HEK293 (cell line): ENCODE results near the gene HIC1.

Experiments
- CTCF ChIA-PET: fragments of 350-600 bp; formaldehyde crosslinking; extraction: SDS; loops from one replicate; lab custom pipeline; 2021; ENCODE audit warnings: antibody characterized with exemption; lab: Yijun Ruan, JAX
- POLR2A ChIA-PET: fragments of 300-600 bp; formaldehyde crosslinking; extraction: SDS; loops from one replicate; lab custom pipeline; 2020; ENCODE audit warnings: antibody characterized with exemption, inconsistent platforms; lab: Yijun Ruan, JAX
- H3K27ac ChIP-seq: fragments of 200-500 bp; sonication (Bioruptor generic); 2 replicates; pipeline ENCODE4 v1.5.1; 2014; ENCODE audit warnings: low read depth, low read length, control low read depth, inconsistent platforms; ENCODE audit errors: extremely low read depth
- H3K36me3 ChIP-seq, 2 experiments: fragments of 200-500 bp in 1 of 2; sonication (Bioruptor generic) in 1 of 2; 1 replicate in 1 of 2; 2 replicates in 1 of 2; pipeline ENCODE4 v1.5.1; 2014 to 2017; ENCODE audit warnings: inconsistent platforms in 2 of 2, low read length in 2 of 2; ENCODE audit not compliant: control insufficient read depth in 2 of 2, insufficient read depth in 1 of 2
- H3K4me1 ChIP-seq: fragments of 200-500 bp; sonication (Bioruptor generic); 2 replicates; pipeline ENCODE4 v1.5.1; 2014; ENCODE audit warnings: mild to moderate bottlenecking, low read length, inconsistent platforms; ENCODE audit not compliant: control insufficient read depth, insufficient read depth
- H3K4me3 ChIP-seq: 2 replicates; pipeline ENCODE4 v1.5.1; 2011; ENCODE audit warnings: low read depth, mild to moderate bottlenecking, control low read depth, low read length, moderate library complexity
- H3K9me3 ChIP-seq: fragments of 200-500 bp; sonication (Bioruptor generic); 2 replicates; pipeline ENCODE4 v1.5.1; 2014; ENCODE audit warnings: low read depth, low read length, inconsistent platforms; ENCODE audit not compliant: control insufficient read depth, insufficient read depth
- CTCF ChIP-seq: fragments of 450-650 bp; formaldehyde crosslinking; IDR thresholded peaks from 2 replicates; pipeline ENCODE4 v1.5.1; 2016; ENCODE audit warnings: missing biosample characterization, missing genetic modification characterization
- EGR2 ChIP-seq: fragments of 450-650 bp; formaldehyde crosslinking; IDR thresholded peaks from 2 replicates; pipeline ENCODE4 v1.5.1; 2016; ENCODE audit warnings: low read depth, missing biosample characterization, missing genetic modification characterization
- HOXA7 ChIP-seq: sonication (generic); formaldehyde crosslinking; IDR thresholded peaks from 2 replicates; pipeline ENCODE4 v1.8.1; 2022; ENCODE audit warnings: missing genetic modification reagents, borderline replicate concordance
- KLF1 ChIP-seq: fragments of 450-650 bp; formaldehyde crosslinking; IDR thresholded peaks from 2 replicates; pipeline ENCODE4 v1.5.1; 2016; ENCODE audit warnings: missing biosample characterization, missing genetic modification characterization
- KLF17 ChIP-seq: fragments of 450-650 bp; formaldehyde crosslinking; IDR thresholded peaks from 2 replicates; pipeline ENCODE4 v1.5.1; 2016; ENCODE audit warnings: missing biosample characterization, missing genetic modification characterization
- KLF9 ChIP-seq: fragments of 450-650 bp; formaldehyde crosslinking; IDR thresholded peaks from 2 replicates; pipeline ENCODE4 v1.5.1; 2016; ENCODE audit warnings: missing biosample characterization, missing genetic modification characterization, low read depth
- PATZ1 ChIP-seq: fragments of 450-650 bp; formaldehyde crosslinking; IDR thresholded peaks from 2 replicates; pipeline ENCODE4 v1.5.1; 2016; ENCODE audit warnings: missing biosample characterization, missing genetic modification characterization
- PRDM4 ChIP-seq: fragments of 450-650 bp; formaldehyde crosslinking; IDR thresholded peaks from 2 replicates; pipeline ENCODE4 v1.5.1; 2017; ENCODE audit warnings: missing biosample characterization, missing genetic modification characterization
- SETDB1 ChIP-seq: IDR thresholded peaks from one replicate; pipeline ENCODE4 v1.6.1; 2017; ENCODE audit warnings: mild to moderate bottlenecking, low read length, moderate library complexity, mixed read lengths; ENCODE audit not compliant: insufficient read length
- ZBTB20 ChIP-seq: fragments of 450-650 bp; formaldehyde crosslinking; IDR thresholded peaks from 2 replicates; pipeline ENCODE4 v1.5.1; 2016; ENCODE audit warnings: missing biosample characterization, missing genetic modification characterization
- ZBTB8A ChIP-seq: fragments of 450-650 bp; formaldehyde crosslinking; IDR thresholded peaks from 2 replicates; pipeline ENCODE4 v1.5.1; 2016; ENCODE audit warnings: missing biosample characterization, missing genetic modification characterization
- ZFHX2 ChIP-seq: fragments of 450-650 bp; formaldehyde crosslinking; conservative IDR thresholded peaks from 2 replicates; pipeline ENCODE4 v1.5.1; 2016; ENCODE audit warnings: missing biosample characterization, missing genetic modification characterization
- ZNF341 ChIP-seq: fragments of 450-650 bp; formaldehyde crosslinking; IDR thresholded peaks from 2 replicates; pipeline ENCODE4; 2016; ENCODE audit warnings: low read depth, missing biosample characterization, missing genetic modification characterization
- ZNF350 ChIP-seq: fragments of 450-650 bp; formaldehyde crosslinking; IDR thresholded peaks from 2 replicates; pipeline ENCODE4 v1.5.0; 2017; ENCODE audit warnings: missing biosample characterization, mild to moderate bottlenecking, missing genetic modification characterization
- ZNF354C ChIP-seq: fragments of 450-650 bp; formaldehyde crosslinking; IDR thresholded peaks from 2 replicates; pipeline ENCODE4 v1.5.1; 2016; ENCODE audit warnings: missing biosample characterization, missing genetic modification characterization, low read depth, borderline replicate concordance
- ZNF561 ChIP-seq: fragments of 450-650 bp; IDR thresholded peaks from 2 replicates; pipeline ENCODE4 v1.5.1; 2018; ENCODE audit warnings: missing biosample characterization, missing genetic modification characterization, borderline replicate concordance
- ZNF610 ChIP-seq: fragments of 450-650 bp; formaldehyde crosslinking; IDR thresholded peaks from 2 replicates; pipeline ENCODE4 v1.5.1; 2016; ENCODE audit warnings: missing biosample characterization, missing genetic modification characterization, borderline replicate concordance
- ZNF629 ChIP-seq: fragments of 450-650 bp; formaldehyde crosslinking; IDR thresholded peaks from 2 replicates; pipeline ENCODE4 v1.5.1; 2017; ENCODE audit warnings: missing biosample characterization, missing genetic modification characterization
- ZNF654 ChIP-seq: fragments of 450-650 bp; formaldehyde crosslinking; IDR thresholded peaks from 2 replicates; pipeline ENCODE4 v1.5.1; 2016; ENCODE audit warnings: low read depth, missing biosample characterization, missing genetic modification characterization

HIC1 gene

GRCh38 chr17:2025622-2026309, 29.1 kb upstream of the HIC1 start (continued):
- TF ChIP-seq CTCF (peak; percentile 72), PRDM4 (tag by site-specific recombination) (no peak), ZNF350 (tag by site-specific recombination) (no peak), ZNF354C (tag by site-specific recombination) (no peak), ZNF654 (tag by site-specific recombination) (peak; percentile 72), KLF9 (tag by site-specific recombination) (peak; percentile 2; the same call in 1 of the 2 replicates), ZNF610 (tag by site-specific recombination) (no peak), ZBTB8A (peak; percentile 37; the same call in 1 of the 2 replicates), EGR2 (tag by site-specific recombination) (0 out of 2 replicates have a peak, but pooled peaks have one; percentile 10), ZNF341 (tag by site-specific recombination) (peak; percentile 64), ZBTB20 (peak; percentile 21; the same call in 1 of the 2 replicates), ZNF629 (tag by site-specific recombination) (0 out of 2 replicates have a peak, but pooled peaks have one; percentile 2), HOXA7 (CRISPR knock-in tag) (no peak)

GRCh38 chr17:2027528-2028233, 27.2 kb upstream of the HIC1 start:
- H3K36me3 ChIP-seq, result peaks cover 0 to 6% of the 10 kb centered on the region in 2 experiments; a peak in 1 of 3 replicates
- ChIA-PET POLR2A (interaction anchor here (1.6 kb wide), 1 partner anchor 119 kb away, joined by 4 read pairs; no protein-coding TSS in a partner anchor), CTCF (interaction anchor here (0.6 to 12.2 kb wide), 7 partner anchors 15 to 307 kb away, joined by 3 to 145 read pairs (median 5); no protein-coding TSS in a partner anchor)
- H3K27ac ChIP-seq, result no peak overlapping the region
- TF ChIP-seq PATZ1 (tag by site-specific recombination) (peak; percentile 30; the same call in 1 of the 2 replicates), KLF17 (peak; percentile 83; the same call in 1 of the 2 replicates), EGR2 (tag by site-specific recombination) (peak; percentile 98), ZFHX2 (tag by site-specific recombination) (peak; percentile 99), SETDB1 (no peak), ZNF561 (tag by site-specific recombination) (no peak), CTCF (no peak), KLF1 (tag by site-specific recombination) (0 out of 2 replicates have a peak, but pooled peaks have one; percentile 19)
- H3K4me3 ChIP-seq, result no peak overlapping the region
- no peaks in the 10 kb centered on the region for H3K9me3 ChIP-seq
- H3K4me1 ChIP-seq, result peaks cover 15% of the 10 kb centered on the region
